ENCODE data around the gene ECI2. TPM values are rescaled to one million over a fixed set of nuclear protein-coding genes. Genes with fewer than 3 reads are reported as not detected.

Gene ECI2
- total RNA-seq, 6 donors from 2014 or later, result 20.8 to 51.5 (median 34.1) TPM

GRCh38 chr6:4074478-4075235 lies 60.7 kb downstream of the ECI2 start:
- ATAC-seq (ENCODE audit: low FRiP score in 2 of 2) (no peak), DNase-seq (no peak)
- no peak overlapping the region for H3K4me3 ChIP-seq
- H3K36me3 ChIP-seq, result no peaks in the 10 kb centered on the region
- WGBS, 2 donors, result 75 to 77% methylated on average over 6 of the region's 6 CpGs
- H3K9me3 ChIP-seq, result no peaks in the 10 kb centered on the region
- no peaks in the 10 kb centered on the region for H3K4me1 ChIP-seq
- H3K27me3 ChIP-seq, result peaks cover 0 to 10% (median 4%) of the 10 kb centered on the region in 4 donors
- TF ChIP-seq EP300 (IDR thresholded peaks at IDR 0.05), result no peak
- no peak for TF ChIP-seq POLR2A (IDR thresholded peaks at IDR 0.05)
- no peak for TF ChIP-seq POLR2AphosphoS5 (IDR thresholded peaks at IDR 0.05)
- no peak for TF ChIP-seq CTCF (IDR thresholded peaks at IDR 0.05)
- no peak overlapping the region for H3K27ac ChIP-seq

DNA sequence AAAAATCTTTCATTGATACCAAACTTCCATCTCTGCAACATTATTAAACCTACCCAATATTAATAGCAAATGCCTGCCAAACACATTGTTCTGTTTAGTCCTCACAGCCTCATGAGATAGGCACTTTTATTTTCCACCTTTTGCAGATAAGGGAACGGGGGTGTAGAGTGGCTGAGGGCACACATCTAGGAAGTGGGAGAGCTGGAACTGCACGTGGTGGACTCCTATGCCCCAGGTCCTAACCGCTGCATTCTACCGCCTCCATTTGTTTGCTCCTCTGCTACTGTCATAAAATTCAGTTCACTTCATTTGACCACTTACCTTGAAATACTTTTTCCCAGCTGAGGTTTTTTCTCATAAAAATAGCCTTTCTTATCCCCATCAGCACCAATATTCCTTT lies 64.0 kb downstream of the ECI2 start:
- TF ChIP-seq EP300 (IDR thresholded peaks at IDR 0.05) (no peak), POLR2AphosphoS5 (IDR thresholded peaks at IDR 0.05) (no peak), POLR2A (IDR thresholded peaks at IDR 0.05) (no peak), CTCF (IDR thresholded peaks at IDR 0.05) (no peak)
- Histone ChIP-seq H3K27ac (no peak overlapping the region), H3K4me1 (no peaks in the 10 kb centered on the region), H3K9me3 (no peaks in the 10 kb centered on the region), H3K36me3 (no peaks in the 10 kb centered on the region), H3K27me3 (no peaks in the 10 kb centered on the region), H3K4me3 (no peak overlapping the region)
- WGBS, 2 donors, result 71 to 79% methylated on average over 4 of the region's 4 CpGs
- DNase-seq (no peak), ATAC-seq (ENCODE audit: low FRiP score in 2 of 2) (no peak)

DNA sequence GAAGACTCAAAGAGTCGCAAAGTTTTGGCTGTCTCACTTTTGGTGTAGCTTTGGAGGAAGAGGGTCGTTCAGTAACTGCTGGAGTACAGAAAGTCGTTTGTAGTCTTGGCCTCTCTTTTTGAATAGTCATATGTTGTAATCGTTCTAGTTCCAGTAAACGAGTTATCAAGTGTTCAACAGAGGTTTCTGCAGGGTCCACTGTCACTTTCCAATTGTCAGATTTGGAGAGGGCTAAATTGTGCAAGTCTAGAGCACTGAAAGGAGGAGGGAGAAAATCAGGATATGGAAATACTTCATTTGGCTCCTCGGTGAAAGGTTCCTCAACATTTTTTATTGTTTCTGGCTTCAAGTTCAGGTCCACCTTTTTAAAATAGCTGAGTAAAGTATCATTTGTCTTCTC lies 66.2 kb downstream of the ECI2 start:
- H3K9me3 ChIP-seq, result no peaks in the 10 kb centered on the region
- WGBS, 2 donors, result 61 to 76% methylated on average over 6 of the region's 6 CpGs
- no peak for TF ChIP-seq POLR2AphosphoS5 (IDR thresholded peaks at IDR 0.05)
- no peak for TF ChIP-seq EP300 (IDR thresholded peaks at IDR 0.05)
- no peak for TF ChIP-seq POLR2A (IDR thresholded peaks at IDR 0.05)
- no peak for TF ChIP-seq CTCF (IDR thresholded peaks at IDR 0.05)
- H3K4me3 ChIP-seq, result no peak overlapping the region
- no peaks in the 10 kb centered on the region for H3K4me1 ChIP-seq
- H3K27me3 ChIP-seq, result no peaks in the 10 kb centered on the region
- H3K36me3 ChIP-seq, result peaks cover 0 to 16% (median 10%) of the 10 kb centered on the region in 4 donors
- DNase-seq (no peak), ATAC-seq (ENCODE audit: low FRiP score in 2 of 2) (no peak)
- H3K27ac ChIP-seq, result no peak overlapping the region

DNA sequence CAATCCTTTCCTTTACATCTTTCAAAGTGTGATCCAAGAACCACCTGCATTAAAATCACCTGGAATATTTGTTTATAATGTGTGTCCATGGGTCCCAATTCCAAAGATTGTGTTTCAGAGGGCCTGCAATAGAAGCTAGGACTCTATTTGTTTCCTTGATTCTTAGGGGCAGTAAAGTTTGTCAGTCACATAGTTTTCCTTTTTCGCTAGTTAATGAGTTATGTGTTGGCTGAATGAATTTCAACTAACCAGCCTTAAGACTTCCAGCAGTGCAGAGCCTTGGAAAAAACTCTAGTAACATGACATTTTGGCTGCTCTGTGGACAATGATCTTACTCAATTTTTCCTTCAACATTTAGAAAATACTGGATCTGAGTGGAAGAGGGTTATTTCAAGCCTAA lies 67.7 kb downstream of the ECI2 start:
- no peaks in the 10 kb centered on the region for H3K27me3 ChIP-seq
- 84 to 95% methylated on average over 1 of the region's 1 CpG for WGBS, 2 donors
- no peaks in the 10 kb centered on the region for H3K9me3 ChIP-seq
- ATAC-seq (ENCODE audit: low FRiP score in 2 of 2) (no peak), DNase-seq (no peak)
- TF ChIP-seq EP300 (IDR thresholded peaks at IDR 0.05), result no peak
- TF ChIP-seq POLR2A (IDR thresholded peaks at IDR 0.05), result no peak
- TF ChIP-seq CTCF (IDR thresholded peaks at IDR 0.05), result no peak
- no peak for TF ChIP-seq POLR2AphosphoS5 (IDR thresholded peaks at IDR 0.05)
- no peak overlapping the region for H3K27ac ChIP-seq
- no peak overlapping the region for H3K4me3 ChIP-seq
- peaks cover 0 to 31% (median 19%) of the 10 kb centered on the region in 4 donors for H3K36me3 ChIP-seq
- no peaks in the 10 kb centered on the region for H3K4me1 ChIP-seq
